Stimulated activated naive CD4-positive, alpha-beta T cell (primary cell): ENCODE data around the gene SNORC.

Experiments used
- DNase-seq, 6 experiments: peaks; one replicate each; lab custom pipeline; 2025; lab: John Stamatoyannopoulos, UW

The SNORC gene

DNA sequence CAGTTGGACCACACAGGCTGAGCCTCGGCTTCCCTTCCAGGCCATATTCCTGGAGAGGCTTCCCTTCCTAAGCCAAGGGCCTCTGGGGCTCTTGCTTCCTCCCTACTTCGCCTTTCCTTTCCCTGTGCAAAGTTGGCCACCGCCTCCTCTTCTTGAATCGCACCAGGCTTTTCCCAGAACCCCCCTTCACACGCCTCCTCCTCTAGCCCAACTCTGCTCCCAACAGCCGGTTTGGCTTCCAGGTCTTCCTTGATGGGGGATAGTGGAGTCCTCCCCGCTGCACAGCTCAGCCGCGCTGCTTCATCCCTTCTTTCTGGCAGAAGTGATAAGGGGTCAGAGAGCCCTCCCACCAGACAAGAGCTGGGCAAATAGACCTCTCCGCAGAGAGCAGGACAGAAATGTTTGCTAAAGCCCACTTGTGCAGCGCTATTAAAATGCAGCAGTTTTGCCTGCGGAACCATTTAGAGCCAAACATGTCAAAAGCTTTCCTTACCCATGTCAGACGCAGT is 56.4 kb downstream of the SNORC start:
- no peak for DNase-seq

DNA sequence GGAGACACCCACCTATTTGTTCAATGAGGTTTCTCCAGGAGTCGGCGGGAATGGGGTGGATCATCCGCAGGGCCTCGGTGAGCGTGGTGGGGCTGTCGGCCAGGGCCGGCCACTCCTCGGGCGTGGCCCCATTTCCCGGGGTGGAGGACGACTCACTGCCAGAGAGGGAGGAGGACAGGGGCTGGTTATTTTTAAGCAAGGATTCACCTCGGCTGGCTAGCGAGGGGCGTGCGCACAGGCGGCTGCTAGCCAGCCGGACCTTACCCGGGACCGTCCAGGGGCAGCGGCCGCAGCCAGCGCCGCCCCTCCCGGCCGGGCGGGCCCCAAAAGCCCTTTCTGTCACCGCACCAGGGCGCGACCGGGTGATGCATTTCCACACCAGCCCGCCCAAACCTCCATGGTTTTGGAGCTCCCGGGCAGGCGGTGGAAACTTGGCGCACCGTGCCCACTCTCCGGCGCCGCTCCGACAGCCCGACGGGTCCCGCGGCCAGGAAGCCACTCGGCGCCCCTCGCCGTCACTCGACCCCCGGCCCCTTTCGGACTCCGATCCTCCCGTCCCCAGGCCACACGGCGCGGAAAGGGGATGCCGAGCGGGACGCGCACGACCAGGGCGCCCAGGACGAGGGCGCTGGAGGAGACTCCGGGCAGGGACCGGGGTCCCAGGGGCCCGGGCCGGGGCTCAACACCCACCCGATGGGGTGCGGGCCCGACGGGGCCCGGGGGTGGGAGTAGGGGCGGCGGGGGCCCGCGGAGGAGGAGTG is 57.1 kb downstream of the SNORC start:
- no peak for DNase-seq

DNA sequence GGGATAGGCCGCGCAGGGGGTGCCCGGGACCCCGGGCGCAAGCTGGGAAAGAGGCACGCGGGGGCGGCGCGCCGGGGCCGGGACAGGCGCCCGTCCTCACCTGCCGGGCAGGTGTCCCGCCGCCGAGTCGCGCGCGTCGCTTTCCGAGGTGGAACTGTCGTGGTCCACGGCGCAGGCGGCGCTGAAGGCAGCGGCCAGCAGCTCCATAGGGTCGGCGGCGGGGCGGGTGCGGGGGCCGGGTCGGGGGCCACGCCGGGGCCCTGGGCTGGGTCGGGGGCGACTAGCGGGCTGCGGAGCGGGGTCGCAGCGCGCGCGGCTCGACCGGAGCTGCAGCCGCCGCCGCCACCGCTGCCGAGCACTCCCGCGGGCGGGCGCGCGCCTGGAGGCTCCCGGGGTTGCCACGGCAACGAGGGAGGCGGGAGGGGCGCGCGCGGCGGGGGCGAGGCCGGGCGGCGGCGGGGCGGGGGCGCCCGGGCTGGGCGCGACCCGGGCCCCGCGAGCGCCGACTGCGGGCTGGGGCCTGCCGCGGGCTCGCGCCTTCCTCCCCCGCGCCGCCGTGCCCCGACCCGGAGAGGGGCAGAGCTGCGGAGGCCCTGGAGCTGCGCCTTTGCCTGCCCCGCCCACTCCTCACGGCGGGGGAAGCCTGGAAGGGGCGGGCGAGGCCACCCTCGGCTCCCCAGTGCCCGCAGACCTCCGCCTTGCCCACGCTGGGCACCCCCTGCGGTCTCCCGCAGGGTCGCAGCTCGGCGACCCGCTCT is 57.9 kb downstream of the SNORC start:
- DNase-seq = no peak
